Fibroblast of lung (primary cell): ENCODE data around the gene CRYBB2.

Experiments used
- EZH2 ChIP-seq: IDR thresholded peaks from 2 replicates; pipeline ENCODE4 v1.5.1; 2012; ENCODE audit warnings: low read length, control low read depth, mild to moderate bottlenecking; ENCODE audit errors: missing control alignments
- TF ChIP-seq, protein P1 (sequence below), 2 donors: IDR thresholded peaks in 1 of 2; conservative IDR thresholded peaks in 1 of 2; 1 replicate in 1 of 2; 2 replicates in 1 of 2; pipeline ENCODE4 v1.5.1; 2011 to 2012; ENCODE audit warnings: low read length in 2 of 2, control low read depth in 1 of 2, inconsistent platforms in 1 of 2, low read depth in 1 of 2, mild to moderate bottlenecking in 1 of 2

- TF ChIP-seq, protein P1, sequence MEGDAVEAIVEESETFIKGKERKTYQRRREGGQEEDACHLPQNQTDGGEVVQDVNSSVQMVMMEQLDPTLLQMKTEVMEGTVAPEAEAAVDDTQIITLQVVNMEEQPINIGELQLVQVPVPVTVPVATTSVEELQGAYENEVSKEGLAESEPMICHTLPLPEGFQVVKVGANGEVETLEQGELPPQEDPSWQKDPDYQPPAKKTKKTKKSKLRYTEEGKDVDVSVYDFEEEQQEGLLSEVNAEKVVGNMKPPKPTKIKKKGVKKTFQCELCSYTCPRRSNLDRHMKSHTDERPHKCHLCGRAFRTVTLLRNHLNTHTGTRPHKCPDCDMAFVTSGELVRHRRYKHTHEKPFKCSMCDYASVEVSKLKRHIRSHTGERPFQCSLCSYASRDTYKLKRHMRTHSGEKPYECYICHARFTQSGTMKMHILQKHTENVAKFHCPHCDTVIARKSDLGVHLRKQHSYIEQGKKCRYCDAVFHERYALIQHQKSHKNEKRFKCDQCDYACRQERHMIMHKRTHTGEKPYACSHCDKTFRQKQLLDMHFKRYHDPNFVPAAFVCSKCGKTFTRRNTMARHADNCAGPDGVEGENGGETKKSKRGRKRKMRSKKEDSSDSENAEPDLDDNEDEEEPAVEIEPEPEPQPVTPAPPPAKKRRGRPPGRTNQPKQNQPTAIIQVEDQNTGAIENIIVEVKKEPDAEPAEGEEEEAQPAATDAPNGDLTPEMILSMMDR (conservative IDR thresholded peaks at IDR 0.05 in 1 of 2, IDR thresholded peaks at IDR 0.05 in 1 of 2; ENCODE audit: low read depth in 1 of 2, low read length in 2 of 2), result no peak
- no peak for TF ChIP-seq EZH2
Measured at GRCh38 chr22:25210793-25211192, 8.6 kb upstream of the CRYBB2 start.
